IMR-90 (cell line): ENCODE results near the gene DNAJC4.

Experiments
- CEBPB ChIP-seq: IDR thresholded peaks from 2 replicates; pipeline ENCODE4 v1.6.1; 2012; ENCODE audit warnings: low read depth, low read length, improper control_type of control experiment
- CHD1 ChIP-seq: IDR thresholded peaks from 2 replicates; pipeline ENCODE4 v1.6.1; 2012; ENCODE audit warnings: low read depth, low read length, improper control_type of control experiment
- CTCF ChIP-seq: conservative IDR thresholded peaks from 2 replicates; pipeline ENCODE4 v1.5.1; 2012; ENCODE audit warnings: mild to moderate bottlenecking, low read depth, low read length, improper control_type of control experiment
- ELK1 ChIP-seq: fragments of 150-350 bp; IDR thresholded peaks from 2 replicates; pipeline ENCODE4 v1.6.1; 2016; ENCODE audit warnings: low read depth, mild to moderate bottlenecking, low read length, moderate library complexity, borderline replicate concordance
- POLR2A ChIP-seq: IDR thresholded peaks from 2 replicates; pipeline ENCODE4 v1.6.1; 2012; ENCODE audit warnings: mild to moderate bottlenecking, low read depth, low read length
- RCOR1 ChIP-seq: IDR thresholded peaks from 2 replicates; pipeline ENCODE4 v1.6.1; 2012; ENCODE audit warnings: mild to moderate bottlenecking, low read length, improper control_type of control experiment; ENCODE audit not compliant: insufficient replicate concordance
- RFX5 ChIP-seq: IDR thresholded peaks from 2 replicates; pipeline ENCODE4 v1.8.0; 2012; ENCODE audit warnings: low read depth, mild to moderate bottlenecking, low read length, moderate library complexity
- SMC3 ChIP-seq: fragments of 150-350 bp; IDR thresholded peaks from 2 replicates; pipeline ENCODE4 v1.6.1; 2016; ENCODE audit warnings: low read depth, mild to moderate bottlenecking, antibody characterized with exemption, low read length, moderate library complexity
- USF2 ChIP-seq: fragments of 150-350 bp; IDR thresholded peaks from 2 replicates; pipeline ENCODE4 v1.6.1; 2017; ENCODE audit warnings: mild to moderate bottlenecking, antibody characterized with exemption, low read length, low read depth

- TF ChIP-seq CTCF = no peak
- TF ChIP-seq USF2 = no peak
- no peak for TF ChIP-seq POLR2A
- no peak for TF ChIP-seq ELK1
- TF ChIP-seq CHD1 = no peak
- TF ChIP-seq RFX5 = no peak
- TF ChIP-seq RCOR1 = no peak
- TF ChIP-seq SMC3 = no peak
- TF ChIP-seq CEBPB = no peak
Observed at GRCh38 chr11:64244966-64245365, 14.6 kb downstream of the DNAJC4 start.
